Hepatocyte (in vitro differentiated cells): Measurements from ENCODE around the gene URM1. TPM values are rescaled to one million over a fixed set of nuclear protein-coding genes. Genes with fewer than 3 reads are reported as not detected.

Source experiments
- DNase-seq: peaks from one replicate; pipeline ENCODE4 v3.0.0-alpha.2; 2016; ENCODE audit warnings: low spot score
- H2AFZ ChIP-seq: fragments of 200-600 bp; sonication (generic); 2 replicates; pipeline ENCODE4 v1.6.0; 2016; ENCODE audit warnings: antibody characterized with exemption, mild to moderate bottlenecking
- H3K27ac ChIP-seq: fragments of 200-600 bp; sonication (generic); 2 replicates; pipeline ENCODE4 v1.5.1; 2016; ENCODE audit warnings: mild to moderate bottlenecking
- H3K27me3 ChIP-seq: fragments of 200-600 bp; sonication (generic); 2 replicates; pipeline ENCODE4 v1.6.1; 2016
- H3K36me3 ChIP-seq: fragments of 200-600 bp; sonication (generic); replicated peaks from 2 replicates; pipeline ENCODE4 v1.5.1; 2016; ENCODE audit warnings: low read depth; ENCODE audit not compliant: insufficient read depth
- H3K4me1 ChIP-seq: fragments of 200-600 bp; sonication (generic); 2 replicates; pipeline ENCODE4 v1.5.1; 2016; ENCODE audit warnings: mild to moderate bottlenecking, moderate library complexity; ENCODE audit not compliant: insufficient read depth
- H3K4me2 ChIP-seq: fragments of 200-600 bp; sonication (generic); 2 replicates; pipeline ENCODE4 v1.6.0; 2016
- H3K4me3 ChIP-seq: fragments of 200-600 bp; sonication (generic); 2 replicates; pipeline ENCODE4 v1.5.1; 2016; ENCODE audit warnings: mild to moderate bottlenecking
- H3K79me2 ChIP-seq: fragments of 200-600 bp; sonication (generic); 2 replicates; pipeline ENCODE4 v1.6.0; 2017; ENCODE audit warnings: mild to moderate bottlenecking
- H3K9me2 ChIP-seq: fragments of 200-600 bp; sonication (generic); replicated peaks from 2 replicates; pipeline ENCODE4 v1.6.0; 2017; ENCODE audit warnings: mild to moderate bottlenecking; ENCODE audit not compliant: insufficient read depth
- H3K9me3 ChIP-seq: fragments of 200-600 bp; sonication (generic); 2 replicates; pipeline ENCODE4 v1.5.1; 2016; ENCODE audit warnings: low read depth, mild to moderate bottlenecking
- H4K20me1 ChIP-seq: fragments of 200-600 bp; sonication (generic); 2 replicates; pipeline ENCODE4 v1.6.0; 2016; ENCODE audit warnings: mild to moderate bottlenecking; ENCODE audit not compliant: insufficient read depth, poor library complexity, severe bottlenecking
- CTCF ChIP-seq: fragments of 200-600 bp; sonication (generic); IDR thresholded peaks from 2 replicates; pipeline ENCODE4 v1.5.1; 2016; ENCODE audit warnings: antibody characterized with exemption, mild to moderate bottlenecking; ENCODE audit not compliant: poor library complexity
- EZH2 ChIP-seq: fragments of 200-600 bp; sonication (generic); IDR thresholded peaks from 2 replicates; pipeline ENCODE4 v1.6.1; 2016; ENCODE audit warnings: antibody characterized with exemption, mild to moderate bottlenecking, borderline replicate concordance
- EZH2phosphoT487 ChIP-seq: fragments of 200-600 bp; sonication (generic); IDR thresholded peaks from one replicate; pipeline ENCODE4 v1.6.1; 2018; ENCODE audit warnings: antibody characterized with exemption, mild to moderate bottlenecking, low read depth, moderate library complexity; ENCODE audit not compliant: unreplicated experiment, severe bottlenecking
- WGBS: methylation state at CpG from one replicate; pipeline ENCODE4 v1.1.6; 2016; ENCODE audit warnings: low lambda C conversion rate; ENCODE audit errors: missing lambda C conversion rate; 5-methylcytosine and 5-hydroxymethylcytosine counted together
- polyA plus RNA-seq: library from polyadenylated mRNA; unstranded; fragments of >200 nt; fragmentation: Nextera tagmentation; extraction: Ambion mirVana; gene quantifications from 2 replicates; pipeline ENCODE4 v1.2.1, GENCODE V29; 2016
- total RNA-seq: library from RNA; depleted of rRNA; stranded (reverse); fragments of >200 nt; gene quantifications from 2 replicates; pipeline ENCODE4 v1.2.3, GENCODE V29; 2014

Gene URM1
- total and polyA plus RNA-seq, 2 experiments from 2014 or later, result 32.7 to 55.7 TPM

- H2AFZ ChIP-seq, result no peak overlapping the region
- no peaks in the 10 kb centered on the region for H3K9me2 ChIP-seq
- no peaks in the 10 kb centered on the region for H3K36me3 ChIP-seq
- peaks cover 14% of the 10 kb centered on the region for H3K27me3 ChIP-seq
- no peak overlapping the region for H3K4me2 ChIP-seq
- DNase-seq, result no peak
- no peaks in the 10 kb centered on the region for H3K9me3 ChIP-seq
- WGBS, result 49% methylated on average over 6 of the region's 6 CpGs
- H3K4me1 ChIP-seq, result peaks cover 12% of the 10 kb centered on the region
- TF ChIP-seq CTCF (no peak), EZH2 (no peak), EZH2phosphoT487 (no peak)
- no peaks in the 10 kb centered on the region for H4K20me1 ChIP-seq
- no peaks in the 10 kb centered on the region for H3K79me2 ChIP-seq
- H3K4me3 ChIP-seq, result no peak overlapping the region
- no peak overlapping the region for H3K27ac ChIP-seq
Observed at GRCh38 chr9:128416014-128416413, 44.8 kb downstream of the URM1 start.

GRCh38 chr9:128416432-128417019 is 45.4 kb downstream of the URM1 start:
- Histone ChIP-seq H3K9me3 (no peaks in the 10 kb centered on the region), H2AFZ (no peak overlapping the region), H4K20me1 (no peaks in the 10 kb centered on the region), H3K36me3 (no peaks in the 10 kb centered on the region), H3K4me3 (no peak overlapping the region), H3K27ac (no peak overlapping the region), H3K79me2 (no peaks in the 10 kb centered on the region), H3K27me3 (peaks cover 14% of the 10 kb centered on the region), H3K9me2 (no peaks in the 10 kb centered on the region), H3K4me2 (no peak overlapping the region), H3K4me1 (peaks cover 12% of the 10 kb centered on the region)
- DNase-seq, result no peak
- WGBS, result 71% methylated on average over 6 of the region's 6 CpGs
- TF ChIP-seq EZH2phosphoT487 (no peak), EZH2 (no peak), CTCF (no peak)

GRCh38 chr9:128419061-128419925 is 48.1 kb downstream of the URM1 start:
- no peaks in the 10 kb centered on the region for H3K79me2 ChIP-seq
- H3K9me3 ChIP-seq, result no peaks in the 10 kb centered on the region
- H3K36me3 ChIP-seq, result no peaks in the 10 kb centered on the region
- 35% methylated on average over 25 of the region's 28 CpGs for WGBS
- peak; percentile 42 for DNase-seq
- H4K20me1 ChIP-seq, result no peaks in the 10 kb centered on the region
- H3K4me3 ChIP-seq, result no peak overlapping the region
- no peak overlapping the region for H2AFZ ChIP-seq
- peaks cover 12% of the 10 kb centered on the region for H3K27me3 ChIP-seq
- no peak for TF ChIP-seq EZH2phosphoT487
- TF ChIP-seq CTCF, result no peak
- no peak for TF ChIP-seq EZH2
- peak overlapping the region; percentile 91 for H3K4me2 ChIP-seq
- no peak overlapping the region for H3K27ac ChIP-seq
- no peaks in the 10 kb centered on the region for H3K9me2 ChIP-seq
- H3K4me1 ChIP-seq, result peaks cover 12% of the 10 kb centered on the region
